ENCODE data around the gene CATSPERD. TPM values are rescaled to one million over a fixed set of nuclear protein-coding genes. Genes with fewer than 3 reads are reported as not detected.

Gene CATSPERD
- total RNA-seq, 4 donors from 2014 or later: not detected

DNA sequence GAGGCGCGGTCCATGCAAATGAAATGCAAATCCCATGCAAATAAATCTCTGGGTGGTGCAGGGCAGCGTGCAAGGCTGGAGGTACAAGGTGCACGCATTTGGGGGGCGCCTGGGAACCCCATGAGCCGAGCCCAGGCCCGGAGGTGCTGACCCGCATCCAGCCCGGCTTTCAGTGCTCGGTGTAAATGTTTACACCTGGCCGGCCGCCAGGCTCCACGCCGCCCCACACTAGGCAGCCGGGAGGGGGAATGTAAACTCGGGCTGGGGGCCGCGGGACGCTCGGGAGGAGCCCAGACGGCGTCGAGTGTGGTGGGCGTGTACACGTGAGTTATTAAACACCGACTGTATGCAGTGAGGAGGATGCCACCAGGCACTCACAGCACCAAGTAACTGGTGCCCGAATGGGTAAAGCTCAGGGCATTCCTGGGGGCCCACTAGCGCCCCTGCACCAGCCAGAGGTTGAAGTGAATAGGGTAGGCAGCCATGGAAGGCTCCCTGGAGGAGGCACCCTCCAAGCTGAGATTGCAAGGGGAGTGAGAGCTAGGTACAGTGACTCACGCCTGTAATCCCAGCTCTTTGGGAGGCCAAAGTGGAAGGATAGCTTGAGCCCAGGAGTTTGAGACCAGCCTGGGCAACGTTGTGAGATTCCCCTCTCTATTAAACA lies 101.9 kb downstream of the CATSPERD start:
- DNase-seq (no peak), ATAC-seq (no peak)
- no peaks in the 10 kb centered on the region for H3K36me3 ChIP-seq
- no peak for TF ChIP-seq POLR2A (IDR thresholded peaks at IDR 0.05)
- TF ChIP-seq, protein P1, sequence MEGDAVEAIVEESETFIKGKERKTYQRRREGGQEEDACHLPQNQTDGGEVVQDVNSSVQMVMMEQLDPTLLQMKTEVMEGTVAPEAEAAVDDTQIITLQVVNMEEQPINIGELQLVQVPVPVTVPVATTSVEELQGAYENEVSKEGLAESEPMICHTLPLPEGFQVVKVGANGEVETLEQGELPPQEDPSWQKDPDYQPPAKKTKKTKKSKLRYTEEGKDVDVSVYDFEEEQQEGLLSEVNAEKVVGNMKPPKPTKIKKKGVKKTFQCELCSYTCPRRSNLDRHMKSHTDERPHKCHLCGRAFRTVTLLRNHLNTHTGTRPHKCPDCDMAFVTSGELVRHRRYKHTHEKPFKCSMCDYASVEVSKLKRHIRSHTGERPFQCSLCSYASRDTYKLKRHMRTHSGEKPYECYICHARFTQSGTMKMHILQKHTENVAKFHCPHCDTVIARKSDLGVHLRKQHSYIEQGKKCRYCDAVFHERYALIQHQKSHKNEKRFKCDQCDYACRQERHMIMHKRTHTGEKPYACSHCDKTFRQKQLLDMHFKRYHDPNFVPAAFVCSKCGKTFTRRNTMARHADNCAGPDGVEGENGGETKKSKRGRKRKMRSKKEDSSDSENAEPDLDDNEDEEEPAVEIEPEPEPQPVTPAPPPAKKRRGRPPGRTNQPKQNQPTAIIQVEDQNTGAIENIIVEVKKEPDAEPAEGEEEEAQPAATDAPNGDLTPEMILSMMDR (IDR thresholded peaks at IDR 0.05 in 4 of 5, conservative IDR thresholded peaks at IDR 0.05 in 1 of 5): no peak
- H3K4me1 ChIP-seq: no peaks in the 10 kb centered on the region
- intact Hi-C loops (cut with DNase I; ENCODE audit: low total_unique reads) (no loop called here), in situ Hi-C loops (cut with MboI; ENCODE audit: low sequenced_read_pairs in 4 of 4) (no loop called here)
- no peaks in the 10 kb centered on the region for H3K9me3 ChIP-seq
- peaks cover 22 to 35% (median 34%) of the 10 kb centered on the region in 3 donors for H3K27me3 ChIP-seq
- no peak overlapping the region for H3K27ac ChIP-seq
- no peak overlapping the region for H3K4me3 ChIP-seq

DNA sequence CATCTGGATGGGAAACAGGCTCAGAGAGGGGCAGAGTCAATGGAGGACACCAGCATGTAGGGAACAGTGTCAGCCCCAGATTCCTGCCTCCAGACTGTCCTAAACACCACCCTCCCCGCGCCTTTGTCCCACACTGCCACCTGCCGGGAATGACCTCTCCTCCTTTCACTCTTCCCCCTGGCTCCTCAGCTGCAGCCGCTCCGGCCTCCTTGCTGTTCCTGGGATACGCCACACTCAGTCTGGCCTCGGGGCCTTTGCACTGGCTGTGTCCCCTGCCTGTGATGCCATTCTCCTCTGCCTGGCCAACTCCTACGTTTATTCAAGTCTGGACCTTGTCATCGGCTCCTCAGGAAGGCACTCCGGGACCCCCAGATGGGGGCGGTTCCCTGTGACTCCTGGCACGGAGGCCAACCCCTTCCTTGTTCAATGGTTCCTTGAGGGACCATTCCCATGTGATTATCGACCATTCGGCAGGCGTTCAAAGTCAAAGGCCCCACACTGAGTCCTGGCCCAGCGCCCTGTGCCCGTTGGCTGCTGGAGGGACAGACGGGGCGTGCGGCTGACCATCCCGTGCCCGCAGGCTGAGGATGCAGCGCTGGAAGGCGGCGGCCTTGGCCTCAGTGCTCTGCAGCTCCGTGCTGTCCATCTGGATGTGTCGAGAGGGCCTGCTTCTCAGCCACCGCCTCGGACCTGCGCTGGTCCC lies 103.3 kb downstream of the CATSPERD start:
- H3K27me3 ChIP-seq: peaks cover 29 to 41% (median 38%) of the 10 kb centered on the region in 3 donors
- no peak overlapping the region for H3K4me3 ChIP-seq
- DNase-seq (no peak), ATAC-seq (no peak)
- no peak overlapping the region for H3K27ac ChIP-seq
- H3K9me3 ChIP-seq: no peaks in the 10 kb centered on the region
- in situ Hi-C loops (cut with MboI; ENCODE audit: low sequenced_read_pairs in 4 of 4): no loop called here
- no peaks in the 10 kb centered on the region for H3K4me1 ChIP-seq
- no peaks in the 10 kb centered on the region for H3K36me3 ChIP-seq
- TF ChIP-seq, protein P1 (IDR thresholded peaks at IDR 0.05 in 4 of 5, conservative IDR thresholded peaks at IDR 0.05 in 1 of 5): no peak
- TF ChIP-seq POLR2A (IDR thresholded peaks at IDR 0.05): no peak
- intact Hi-C loops (cut with DNase I; ENCODE audit: low total_unique reads): no loop called here

DNA sequence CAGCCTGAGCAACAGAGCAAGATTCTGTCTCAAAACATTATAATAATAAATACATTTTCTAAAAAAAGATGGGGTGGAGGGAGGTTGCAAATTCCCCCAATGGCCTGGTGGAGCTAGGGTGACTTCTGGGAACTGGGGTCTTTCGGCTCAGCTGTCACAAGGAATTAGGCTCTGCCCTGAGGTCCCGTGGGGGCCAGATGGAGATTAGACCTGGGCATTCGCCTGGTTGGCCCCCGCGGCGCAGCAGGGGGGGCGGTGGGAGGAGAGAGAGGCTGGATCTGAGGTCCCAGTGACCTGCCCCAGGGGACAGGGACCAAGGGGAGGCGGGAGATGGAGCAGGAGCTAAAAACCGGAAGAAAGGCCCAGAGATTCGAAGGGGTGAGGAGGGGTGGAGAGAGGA lies 104.3 kb downstream of the CATSPERD start:
- Histone ChIP-seq H3K4me3 (no peak overlapping the region), H3K4me1 (no peaks in the 10 kb centered on the region), H3K9me3 (no peaks in the 10 kb centered on the region), H3K27ac (no peak overlapping the region), H3K27me3 (peaks cover 39 to 47% (median 42%) of the 10 kb centered on the region in 3 donors), H3K36me3 (no peaks in the 10 kb centered on the region)
- TF ChIP-seq, protein P1 (IDR thresholded peaks at IDR 0.05 in 4 of 5, conservative IDR thresholded peaks at IDR 0.05 in 1 of 5): no peak
- DNase-seq (no peak), ATAC-seq (no peak)
- in situ Hi-C loops (cut with MboI; ENCODE audit: low sequenced_read_pairs in 4 of 4) (no loop called here), intact Hi-C loops (cut with DNase I; ENCODE audit: low total_unique reads) (no loop called here)

DNA sequence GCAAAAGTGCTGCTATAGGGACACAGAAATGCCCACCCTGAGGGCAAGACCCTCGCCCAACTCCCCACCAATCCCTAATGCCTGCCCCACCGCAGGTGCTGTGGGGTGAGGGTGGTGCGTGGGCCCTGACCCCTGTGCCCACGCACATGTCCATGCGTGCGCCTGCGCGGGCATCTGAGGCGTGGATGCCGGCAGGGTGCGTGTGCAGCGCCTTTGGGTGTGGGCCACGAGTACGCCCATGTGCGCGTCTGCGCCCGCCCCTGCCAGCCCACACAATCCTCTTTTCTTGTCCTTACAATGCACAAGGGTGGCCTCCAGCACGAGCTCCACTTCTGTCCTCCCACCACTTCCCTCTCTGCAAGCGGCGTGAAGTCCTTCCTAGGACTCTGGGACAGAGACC lies 104.7 kb downstream of the CATSPERD start:
- Histone ChIP-seq H3K4me3 (no peak overlapping the region), H3K36me3 (no peaks in the 10 kb centered on the region), H3K9me3 (no peaks in the 10 kb centered on the region), H3K4me1 (no peaks in the 10 kb centered on the region), H3K27me3 (peaks cover 44 to 52% (median 46%) of the 10 kb centered on the region in 3 donors), H3K27ac (no peak overlapping the region)
- DNase-seq: no peak
- no peak for TF ChIP-seq POLR2A (IDR thresholded peaks at IDR 0.05)
- TF ChIP-seq, protein P1 (IDR thresholded peaks at IDR 0.05 in 4 of 5, conservative IDR thresholded peaks at IDR 0.05 in 1 of 5): no peak
- in situ Hi-C loops (cut with MboI; ENCODE audit: low sequenced_read_pairs in 4 of 4) (no loop called here), intact Hi-C loops (cut with DNase I; ENCODE audit: low total_unique reads) (no loop called here)
- no peak for ATAC-seq
